Brain microvascular endothelial cell (primary cell): ENCODE measurements around the gene DCTN2.
A peak's percentile ranks its signal among the peaks of the same experiment; 100 is the strongest.

Experiments
- DNase-seq: peaks from one replicate; pipeline ENCODE4 v3.0.0-alpha.2; 2020
- H3K27ac ChIP-seq: fragments of 250-450 bp; sonication (Bioruptor Pico); 2 replicates; pipeline ENCODE4 v1.5.1; 2020; ENCODE audit warnings: mild to moderate bottlenecking, moderate library complexity
- H3K27me3 ChIP-seq: fragments of 250-450 bp; sonication (Bioruptor Pico); replicated peaks from 2 replicates; pipeline ENCODE4 v1.5.1; 2020; ENCODE audit warnings: mild to moderate bottlenecking
- H3K36me3 ChIP-seq: fragments of 250-450 bp; sonication (Bioruptor Pico); replicated peaks from 2 replicates; pipeline ENCODE4 v1.5.1; 2020; ENCODE audit warnings: mild to moderate bottlenecking
- H3K4me3 ChIP-seq: 2 replicates; pipeline ENCODE4 v1.5.1; 2011; ENCODE audit warnings: low read depth, mild to moderate bottlenecking, control low read depth, low read length, moderate library complexity
- in situ Hi-C: cut with HindIII; loops from 2 replicates; pipeline ENCODE4 v1.10.0; 2017; ENCODE audit warnings: low sequenced_read_pairs, low pct_ligation_motif_present
- TF ChIP-seq, protein P1 (sequence below): IDR thresholded peaks from 2 replicates; pipeline ENCODE4 v1.5.1; 2011; ENCODE audit warnings: low read depth, mild to moderate bottlenecking, moderate library complexity, low read length, control low read depth, inconsistent platforms; ENCODE audit errors: missing control alignments

The DCTN2 gene

DNA sequence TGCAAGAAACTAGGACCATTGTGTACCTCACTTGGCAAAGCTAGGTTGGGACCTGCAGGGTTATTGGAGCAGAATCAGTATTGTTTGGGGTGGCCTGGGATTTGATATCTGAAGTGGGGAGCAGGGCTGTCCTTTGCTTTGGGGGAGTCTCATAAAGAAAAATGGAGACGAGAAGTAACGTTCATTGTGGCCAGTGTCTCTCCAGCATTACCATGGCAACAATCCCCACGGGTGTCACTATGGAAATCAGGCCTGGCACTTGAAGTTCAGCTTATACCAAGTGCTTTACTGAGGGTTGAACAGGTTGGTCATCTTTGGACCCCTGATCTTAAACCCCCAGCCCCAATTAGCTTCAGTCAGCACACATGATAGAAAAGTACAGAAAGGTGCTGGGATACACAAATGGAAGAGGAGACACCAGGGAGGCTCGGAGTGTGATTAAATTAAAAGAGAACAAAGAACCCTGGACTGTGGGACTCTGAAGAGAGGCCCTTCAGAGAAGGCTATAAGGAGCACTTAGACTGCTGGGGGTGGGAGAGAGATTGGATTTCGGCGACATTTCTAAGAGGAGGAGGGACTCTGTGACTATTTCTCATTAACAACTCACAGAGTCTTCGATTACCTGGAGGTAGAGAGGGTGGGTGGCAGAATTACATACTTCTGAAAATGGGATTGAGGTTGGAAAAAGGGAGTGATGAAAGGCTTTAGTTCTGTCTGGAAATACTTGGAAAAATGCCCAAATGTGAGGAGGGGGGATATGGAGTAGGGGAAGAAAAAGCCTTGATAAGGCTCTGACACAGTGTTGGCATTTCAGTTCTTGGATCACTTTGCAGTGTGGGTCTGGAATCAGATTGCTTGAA, 6.6 kb upstream of the DCTN2 start:
- TF ChIP-seq, protein P1, sequence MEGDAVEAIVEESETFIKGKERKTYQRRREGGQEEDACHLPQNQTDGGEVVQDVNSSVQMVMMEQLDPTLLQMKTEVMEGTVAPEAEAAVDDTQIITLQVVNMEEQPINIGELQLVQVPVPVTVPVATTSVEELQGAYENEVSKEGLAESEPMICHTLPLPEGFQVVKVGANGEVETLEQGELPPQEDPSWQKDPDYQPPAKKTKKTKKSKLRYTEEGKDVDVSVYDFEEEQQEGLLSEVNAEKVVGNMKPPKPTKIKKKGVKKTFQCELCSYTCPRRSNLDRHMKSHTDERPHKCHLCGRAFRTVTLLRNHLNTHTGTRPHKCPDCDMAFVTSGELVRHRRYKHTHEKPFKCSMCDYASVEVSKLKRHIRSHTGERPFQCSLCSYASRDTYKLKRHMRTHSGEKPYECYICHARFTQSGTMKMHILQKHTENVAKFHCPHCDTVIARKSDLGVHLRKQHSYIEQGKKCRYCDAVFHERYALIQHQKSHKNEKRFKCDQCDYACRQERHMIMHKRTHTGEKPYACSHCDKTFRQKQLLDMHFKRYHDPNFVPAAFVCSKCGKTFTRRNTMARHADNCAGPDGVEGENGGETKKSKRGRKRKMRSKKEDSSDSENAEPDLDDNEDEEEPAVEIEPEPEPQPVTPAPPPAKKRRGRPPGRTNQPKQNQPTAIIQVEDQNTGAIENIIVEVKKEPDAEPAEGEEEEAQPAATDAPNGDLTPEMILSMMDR = no peak
- Histone ChIP-seq H3K27ac (no peak overlapping the region), H3K4me3 (no peak overlapping the region), H3K27me3 (peaks cover 9% of the 10 kb centered on the region), H3K36me3 (no peaks in the 10 kb centered on the region)
- DNase-seq = no peak
- in situ Hi-C loops = no loop called here

DNA sequence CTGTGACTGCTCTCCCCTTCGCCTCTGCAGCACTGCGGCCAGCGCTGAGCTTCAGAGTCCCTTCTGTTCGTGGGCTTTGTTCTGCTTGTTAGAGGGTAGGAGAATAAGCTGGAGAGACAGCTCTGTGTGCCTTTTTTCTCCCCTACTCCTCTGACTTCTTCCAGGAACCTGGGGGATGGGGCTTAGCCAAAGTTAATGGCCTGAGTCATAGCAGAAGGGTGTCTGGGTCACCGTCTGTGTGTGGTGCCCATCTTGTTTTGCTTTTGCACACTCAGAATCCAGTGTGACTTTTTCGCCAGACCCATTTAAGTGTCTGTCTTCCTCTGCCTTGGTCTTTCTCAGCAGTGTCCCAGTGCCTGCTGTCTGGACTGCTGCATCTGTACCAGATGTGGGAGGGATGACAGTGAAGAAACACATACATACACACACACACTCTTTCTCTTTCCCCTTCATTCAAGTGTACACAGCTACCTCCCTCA, 5.9 kb upstream of the DCTN2 start:
- TF ChIP-seq, protein P1 = no peak
- DNase-seq = peak; percentile 18
- in situ Hi-C loops = no loop called here
- Histone ChIP-seq H3K27me3 (peaks cover 9% of the 10 kb centered on the region), H3K4me3 (no peak overlapping the region), H3K36me3 (no peaks in the 10 kb centered on the region), H3K27ac (no peak overlapping the region)

DNA sequence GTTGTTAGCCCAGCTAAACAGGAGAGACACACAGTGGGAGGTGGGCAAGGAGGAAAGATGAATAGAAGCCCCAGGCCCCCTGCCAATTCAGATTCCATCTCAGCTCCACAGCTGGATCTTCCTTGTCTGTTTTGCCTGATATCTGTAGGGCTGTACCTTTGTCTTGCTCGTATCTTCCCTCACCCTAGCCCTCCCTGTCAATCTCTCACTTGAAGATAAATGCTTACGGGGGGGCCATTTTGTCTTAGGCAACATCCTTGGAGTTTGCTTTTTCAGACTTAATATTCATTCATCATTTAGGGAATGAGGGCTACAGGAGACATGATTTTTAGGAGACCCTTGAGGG, 5.3 kb upstream of the DCTN2 start:
- no peak for DNase-seq
- in situ Hi-C loops = no loop called here
- Histone ChIP-seq H3K4me3 (no peak overlapping the region), H3K36me3 (no peaks in the 10 kb centered on the region), H3K27ac (no peak overlapping the region), H3K27me3 (peaks cover 9% of the 10 kb centered on the region)
- TF ChIP-seq, protein P1 = no peak

DNA sequence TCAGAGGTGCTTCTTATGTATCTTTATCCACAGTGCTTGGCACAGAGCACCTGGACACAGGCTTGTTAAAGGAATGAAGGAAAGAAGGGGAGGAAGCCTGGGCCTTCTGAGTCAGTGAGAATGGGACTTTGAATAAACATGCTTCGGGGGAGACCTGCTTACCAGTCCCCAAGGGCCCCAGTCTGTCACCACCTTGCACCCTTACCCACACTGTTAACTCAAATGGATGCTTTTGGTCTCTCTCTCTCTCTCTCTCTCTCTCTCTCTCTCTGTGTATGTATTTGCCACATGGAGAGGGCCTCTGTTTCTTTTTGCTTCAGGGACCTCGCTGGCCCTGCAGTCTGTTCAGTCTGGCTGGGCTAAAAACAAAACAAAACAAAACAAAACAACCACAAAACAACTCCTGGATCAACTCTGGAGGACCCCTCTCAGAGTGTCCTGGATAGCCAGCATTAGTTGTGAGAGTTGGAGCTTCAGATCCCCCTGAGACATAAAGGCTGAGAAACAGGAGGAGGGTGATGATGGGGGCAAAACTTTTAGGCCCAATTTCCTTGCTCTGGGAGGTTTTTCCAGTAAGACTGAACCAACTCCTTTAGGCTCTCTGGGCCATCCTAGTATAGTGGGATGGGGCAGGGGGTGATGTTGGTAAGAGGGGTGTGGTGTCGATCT, 4.8 kb upstream of the DCTN2 start:
- no peak for DNase-seq
- H3K4me3 ChIP-seq = no peak overlapping the region
- no peaks in the 10 kb centered on the region for H3K36me3 ChIP-seq
- peaks cover 9% of the 10 kb centered on the region for H3K27me3 ChIP-seq
- H3K27ac ChIP-seq = no peak overlapping the region
- TF ChIP-seq, protein P1 = no peak
- in situ Hi-C loops = no loop called here

DNA sequence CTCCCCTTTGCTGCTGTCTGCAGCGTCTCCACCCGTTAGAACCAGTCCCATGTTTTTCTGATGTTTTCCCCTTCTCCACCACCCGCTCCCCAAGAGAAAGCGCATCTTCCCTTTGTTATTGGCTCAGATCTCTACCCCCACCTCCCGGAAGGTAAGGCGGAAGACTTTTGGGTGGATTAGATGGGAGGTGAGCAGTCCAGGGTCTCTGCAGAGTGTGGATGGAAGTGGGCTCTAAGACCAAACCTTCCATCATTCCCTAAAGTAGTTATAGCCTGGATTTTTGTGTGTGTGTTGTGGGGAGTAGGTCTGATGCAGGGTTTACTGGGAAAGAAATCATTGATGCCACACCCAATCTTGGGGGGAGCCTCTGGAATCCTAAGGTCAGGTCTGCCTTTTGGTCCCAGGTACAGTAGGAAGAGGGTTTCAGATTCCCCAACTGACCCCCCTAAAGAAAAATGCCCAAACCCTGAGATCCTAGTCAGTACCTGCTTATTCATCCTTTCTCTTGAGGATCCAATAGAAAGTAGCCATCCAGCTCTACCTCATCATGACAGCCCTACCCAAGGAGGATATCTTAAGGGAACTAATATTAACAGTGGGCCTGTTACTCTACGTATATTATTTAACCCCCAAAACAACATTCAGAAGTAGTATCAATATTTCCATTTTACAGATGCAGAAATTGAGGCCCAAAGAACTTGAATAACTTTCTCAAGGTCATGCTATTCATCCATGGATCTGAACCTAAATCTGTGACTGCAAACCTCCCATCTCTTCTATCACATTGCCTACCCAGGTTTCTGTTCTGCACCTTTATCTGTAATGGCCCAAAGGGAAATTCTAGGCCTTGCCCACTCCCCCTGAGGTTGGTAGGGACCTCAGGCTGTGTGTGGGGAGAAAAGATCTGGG, 3.9 kb upstream of the DCTN2 start:
- peak overlapping the region; percentile 59 for H3K4me3 ChIP-seq
- H3K27me3 ChIP-seq = peaks cover 9% of the 10 kb centered on the region
- no peaks in the 10 kb centered on the region for H3K36me3 ChIP-seq
- no peak for DNase-seq
- H3K27ac ChIP-seq = no peak overlapping the region
- TF ChIP-seq, protein P1 = no peak
- in situ Hi-C loops = no loop called here
